Activated CD4-positive, alpha-beta memory T cell treated with anti-CD3 and anti-CD28 coated beads, Interleukin-2, amount 10 ng/mL, durations not matched to agents 7 days and 5 days (primary cell): ENCODE measurements around the gene PRAME. TPM values are rescaled to one million over a fixed set of nuclear protein-coding genes. Genes with fewer than 3 reads are reported as not detected.
"Not testable (repeated sequence)": the region's sequence is repeated elsewhere in the genome, so short reads cannot be mapped to it uniquely, and the experiment has no call there.

Experiments used
- CTCF ChIA-PET: fragments of 350-600 bp; sonication (Branson Sonifier 250); formaldehyde crosslinking; loops from one replicate; lab custom pipeline; 2021; ENCODE audit warnings: antibody characterized with exemption, inconsistent platforms; lab: Charles Lee
- POLR2A ChIA-PET: fragments of 350-600 bp; sonication (Branson Sonifier 250); formaldehyde crosslinking; loops from one replicate; lab custom pipeline; 2021; ENCODE audit warnings: antibody characterized with exemption; lab: Charles Lee
- DNase-seq: peaks from one replicate; pipeline ENCODE4 v3.0.0-alpha.2; 2020
- H3K27ac Mint-ChIP-seq: one replicate; pipeline ENCODE4 v1.8.0; 2021; ENCODE audit warnings: mild to moderate bottlenecking, mixed read lengths
- H3K27me3 Mint-ChIP-seq: one replicate; pipeline ENCODE4 v1.8.0; 2021; ENCODE audit warnings: mixed read lengths
- H3K36me3 Mint-ChIP-seq: one replicate; pipeline ENCODE4 v1.8.0; 2021; ENCODE audit warnings: low read depth, mixed read lengths
- H3K4me1 Mint-ChIP-seq: one replicate; pipeline ENCODE4 v1.8.0; 2021; ENCODE audit warnings: mixed read lengths
- H3K4me3 Mint-ChIP-seq: one replicate; pipeline ENCODE4 v1.8.0; 2021; ENCODE audit warnings: mild to moderate bottlenecking, mixed read lengths
- H3K9me3 Mint-ChIP-seq: one replicate; pipeline ENCODE4 v1.8.0; 2021; ENCODE audit warnings: mixed read lengths
- total RNA-seq, 2 experiments: library from RNA; stranded (reverse); gene quantifications; one replicate each; pipeline ENCODE4 v1.2.3, GENCODE V29; 2021

The PRAME gene
- total RNA-seq, 2 experiments from 2014 or later = not detected

- no peaks in the 10 kb centered on the region for H3K9me3 Mint-ChIP-seq
- POLR2A ChIA-PET = no interaction called here
- H3K36me3 Mint-ChIP-seq = no peaks in the 10 kb centered on the region
- H3K4me3 Mint-ChIP-seq = no peak overlapping the region
- H3K4me1 Mint-ChIP-seq = no peaks in the 10 kb centered on the region
- DNase-seq = no peak
- H3K27me3 Mint-ChIP-seq = peaks cover 5% of the 10 kb centered on the region
- no peak overlapping the region for H3K27ac Mint-ChIP-seq
- CTCF ChIA-PET = no interaction called here
Measured at GRCh38 chr22:22536916-22537315, 22.1 kb downstream of the PRAME start.

- H3K4me3 Mint-ChIP-seq = no peak overlapping the region
- no peak overlapping the region for H3K27ac Mint-ChIP-seq
- H3K36me3 Mint-ChIP-seq = no peaks in the 10 kb centered on the region
- H3K9me3 Mint-ChIP-seq = no peaks in the 10 kb centered on the region
- H3K4me1 Mint-ChIP-seq = no peaks in the 10 kb centered on the region
- no peak for DNase-seq
- H3K27me3 Mint-ChIP-seq = peaks cover 4% of the 10 kb centered on the region
- POLR2A ChIA-PET = no interaction called here
- CTCF ChIA-PET = interaction anchor here (1.5 kb wide), 1 partner anchor 23 kb away, joined by 4 read pairs; the partner anchor contains the start of gene PRAME
Measured at GRCh38 chr22:22536515-22536914, 22.6 kb downstream of the PRAME start.

- ChIA-PET CTCF (interaction anchor here (1.5 kb wide), 1 partner anchor 23 kb away, joined by 4 read pairs; the partner anchor contains the start of gene PRAME), POLR2A (no interaction called here)
- Mint-ChIP-seq H3K9me3 (no peaks in the 10 kb centered on the region), H3K4me3 (no peak overlapping the region), H3K4me1 (no peaks in the 10 kb centered on the region), H3K27me3 (peaks cover 4% of the 10 kb centered on the region), H3K36me3 (no peaks in the 10 kb centered on the region), H3K27ac (no peak overlapping the region)
- DNase-seq = no peak
Measured at GRCh38 chr22:22535662-22536061, 23.4 kb downstream of the PRAME start.

GRCh38 chr22:22534604-22535415, 24.3 kb downstream of the PRAME start:
- H3K4me1 Mint-ChIP-seq = no peaks in the 10 kb centered on the region
- H3K36me3 Mint-ChIP-seq = no peaks in the 10 kb centered on the region
- H3K9me3 Mint-ChIP-seq = no peaks in the 10 kb centered on the region
- H3K27me3 Mint-ChIP-seq = peaks cover 4% of the 10 kb centered on the region
- no peak overlapping the region for H3K4me3 Mint-ChIP-seq
- CTCF ChIA-PET = interaction anchor here (1.5 to 1.6 kb wide), 2 partner anchors 24 to 26 kb away, joined by 3 to 4 read pairs; partner anchors contain the start of genes PRAME and ZNF280B
- POLR2A ChIA-PET = no interaction called here
- no peak for DNase-seq
- H3K27ac Mint-ChIP-seq = no peak overlapping the region

- CTCF ChIA-PET = interaction anchor here (1.6 kb wide), 1 partner anchor 25 kb away, joined by 3 read pairs; the partner anchor contains the start of gene ZNF280B
- H3K4me3 Mint-ChIP-seq = no peak overlapping the region
- no peaks in the 10 kb centered on the region for H3K9me3 Mint-ChIP-seq
- H3K36me3 Mint-ChIP-seq = no peaks in the 10 kb centered on the region
- POLR2A ChIA-PET = no interaction called here
- no peaks in the 10 kb centered on the region for H3K4me1 Mint-ChIP-seq
- no peak overlapping the region for H3K27ac Mint-ChIP-seq
- DNase-seq = no peak
- H3K27me3 Mint-ChIP-seq = peaks cover 4% of the 10 kb centered on the region
Measured at GRCh38 chr22:22533863-22534262, 25.2 kb downstream of the PRAME start.

- Mint-ChIP-seq H3K36me3 (no peaks in the 10 kb centered on the region), H3K27me3 (peaks cover 2% of the 10 kb centered on the region), H3K27ac (no peak overlapping the region), H3K4me3 (no peak overlapping the region), H3K9me3 (no peaks in the 10 kb centered on the region), H3K4me1 (no peaks in the 10 kb centered on the region)
- no peak for DNase-seq
- CTCF ChIA-PET = interaction anchor here (1.6 kb wide), 1 partner anchor 25 kb away, joined by 3 read pairs; the partner anchor contains the start of gene ZNF280B
- POLR2A ChIA-PET = no interaction called here
Measured at GRCh38 chr22:22533417-22533816, 25.6 kb downstream of the PRAME start.

GRCh38 chr22:22532547-22533071, 26.5 kb downstream of the PRAME start:
- H3K4me3 Mint-ChIP-seq, H3K36me3 Mint-ChIP-seq, H3K27ac Mint-ChIP-seq: not testable (repeated sequence)

GRCh38 chr22:22531770-22532546, 27.1 kb downstream of the PRAME start:
- POLR2A ChIA-PET = no interaction called here

More at GRCh38 chr22:22532547-22533071, 26.5 kb downstream of the PRAME start:
- H3K4me1 Mint-ChIP-seq, POLR2A ChIA-PET, H3K27me3 Mint-ChIP-seq, DNase-seq, H3K9me3 Mint-ChIP-seq: not testable (repeated sequence)
- CTCF ChIA-PET = interaction anchor here (1.0 kb wide), 1 partner anchor 103 kb away, joined by 3 read pairs; no protein-coding TSS in a partner anchor

GRCh38 chr22:22528780-22529179, 30.3 kb downstream of the PRAME start:
- Mint-ChIP-seq H3K9me3 (no peaks in the 10 kb centered on the region), H3K4me3 (no peak overlapping the region), H3K27me3 (peaks cover 21% of the 10 kb centered on the region), H3K36me3 (no peaks in the 10 kb centered on the region), H3K27ac (no peak overlapping the region), H3K4me1 (no peaks in the 10 kb centered on the region)
- ChIA-PET CTCF (no interaction called here), POLR2A (no interaction called here)
- no peak for DNase-seq

More at GRCh38 chr22:22531770-22532546, 27.1 kb downstream of the PRAME start:
- Mint-ChIP-seq H3K27ac (no peak overlapping the region), H3K27me3 (peaks cover 3% of the 10 kb centered on the region), H3K9me3 (no peaks in the 10 kb centered on the region), H3K36me3 (no peaks in the 10 kb centered on the region), H3K4me3 (no peak overlapping the region), H3K4me1 (no peaks in the 10 kb centered on the region)
- CTCF ChIA-PET = interaction anchor here (1.0 to 1.1 kb wide), 2 partner anchors 23 to 102 kb away, joined by 3 to 4 read pairs; partner anchors contain the start of gene ZNF280B
- DNase-seq = no peak

- Mint-ChIP-seq H3K4me1 (no peaks in the 10 kb centered on the region), H3K27me3 (peaks cover 26% of the 10 kb centered on the region), H3K36me3 (no peaks in the 10 kb centered on the region), H3K4me3 (no peak overlapping the region), H3K27ac (no peak overlapping the region), H3K9me3 (no peaks in the 10 kb centered on the region)
- no peak for DNase-seq
- POLR2A ChIA-PET = interaction anchor here (0.6 kb wide), 1 partner anchor 1626 kb away, joined by 3 read pairs; no protein-coding TSS in a partner anchor
- CTCF ChIA-PET = no interaction called here
Measured at GRCh38 chr22:22527312-22527711, 31.8 kb downstream of the PRAME start.

GRCh38 chr22:22526125-22526912, 32.7 kb downstream of the PRAME start:
- ChIA-PET POLR2A (no interaction called here), CTCF (no interaction called here)
- DNase-seq = no peak
- Mint-ChIP-seq H3K4me3 (no peak overlapping the region), H3K36me3 (no peaks in the 10 kb centered on the region), H3K27ac (no peak overlapping the region), H3K4me1 (no peaks in the 10 kb centered on the region), H3K9me3 (no peaks in the 10 kb centered on the region), H3K27me3 (peaks cover 26% of the 10 kb centered on the region)

- Mint-ChIP-seq H3K4me3 (no peak overlapping the region), H3K4me1 (peaks cover 4% of the 10 kb centered on the region), H3K27me3 (peaks cover 26% of the 10 kb centered on the region), H3K36me3 (no peaks in the 10 kb centered on the region), H3K27ac (no peak overlapping the region), H3K9me3 (no peaks in the 10 kb centered on the region)
- POLR2A ChIA-PET = no interaction called here
- no peak for DNase-seq
- CTCF ChIA-PET = no interaction called here
Measured at GRCh38 chr22:22523494-22523893, 35.6 kb downstream of the PRAME start.
